Measurements from ENCODE around the gene FBXO30.
A peak's percentile ranks its signal among the peaks of the same experiment; 100 is the strongest.

DNA sequence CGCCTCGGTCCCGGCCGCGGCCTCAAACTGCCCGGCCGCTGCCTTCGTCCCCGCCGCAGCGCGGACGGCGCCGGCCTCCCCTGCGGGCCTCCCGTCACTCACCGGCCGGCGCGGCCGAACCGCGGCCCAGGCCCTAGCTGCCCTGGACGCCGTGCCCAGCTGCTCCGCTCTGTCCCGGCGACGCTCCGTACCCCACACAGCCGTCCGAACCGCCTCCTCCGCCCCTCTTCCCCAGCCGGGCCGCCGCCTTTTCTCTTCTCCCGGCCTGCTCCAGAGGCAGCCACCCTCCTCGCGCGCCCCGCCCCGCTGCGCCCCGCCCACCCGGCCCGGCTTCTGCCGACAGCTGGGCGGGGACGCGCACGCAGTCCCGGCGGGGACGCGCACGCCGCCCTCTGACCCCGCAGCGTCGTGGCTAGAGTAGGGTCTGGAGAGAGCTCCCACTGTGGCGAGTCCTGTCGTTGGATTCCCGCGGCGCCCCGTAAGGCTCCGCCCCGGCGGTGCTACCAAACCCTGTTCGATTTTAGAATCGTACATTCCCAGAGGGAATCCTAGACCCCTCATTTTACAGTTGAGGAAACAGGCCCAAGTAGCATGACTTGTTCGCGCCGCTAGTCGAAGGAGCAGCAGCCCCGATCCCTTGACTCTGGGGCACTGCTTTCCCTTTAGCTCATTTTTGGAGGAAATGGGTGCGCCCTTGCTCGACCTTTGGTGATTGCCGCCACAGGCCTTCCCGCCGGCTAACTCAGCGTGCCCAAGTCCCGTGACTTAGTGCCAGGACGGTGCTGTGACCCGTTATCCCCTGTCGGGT lies at the start of gene FBXO30:
- TF ChIP-seq, protein P1, sequence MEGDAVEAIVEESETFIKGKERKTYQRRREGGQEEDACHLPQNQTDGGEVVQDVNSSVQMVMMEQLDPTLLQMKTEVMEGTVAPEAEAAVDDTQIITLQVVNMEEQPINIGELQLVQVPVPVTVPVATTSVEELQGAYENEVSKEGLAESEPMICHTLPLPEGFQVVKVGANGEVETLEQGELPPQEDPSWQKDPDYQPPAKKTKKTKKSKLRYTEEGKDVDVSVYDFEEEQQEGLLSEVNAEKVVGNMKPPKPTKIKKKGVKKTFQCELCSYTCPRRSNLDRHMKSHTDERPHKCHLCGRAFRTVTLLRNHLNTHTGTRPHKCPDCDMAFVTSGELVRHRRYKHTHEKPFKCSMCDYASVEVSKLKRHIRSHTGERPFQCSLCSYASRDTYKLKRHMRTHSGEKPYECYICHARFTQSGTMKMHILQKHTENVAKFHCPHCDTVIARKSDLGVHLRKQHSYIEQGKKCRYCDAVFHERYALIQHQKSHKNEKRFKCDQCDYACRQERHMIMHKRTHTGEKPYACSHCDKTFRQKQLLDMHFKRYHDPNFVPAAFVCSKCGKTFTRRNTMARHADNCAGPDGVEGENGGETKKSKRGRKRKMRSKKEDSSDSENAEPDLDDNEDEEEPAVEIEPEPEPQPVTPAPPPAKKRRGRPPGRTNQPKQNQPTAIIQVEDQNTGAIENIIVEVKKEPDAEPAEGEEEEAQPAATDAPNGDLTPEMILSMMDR (IDR thresholded peaks at IDR 0.05), result peak; percentile 15
- no peak for TF ChIP-seq EZH2 (IDR thresholded peaks at IDR 0.05)
